GM18511 (cell line): ENCODE results near the gene RTN4RL1.
"Not testable (repeated sequence)": the region's sequence is repeated elsewhere in the genome, so short reads cannot be mapped to it uniquely, and the experiment has no call there.

ENCODE experiments used
- ATAC-seq: cut with Tn5 transposase; IDR thresholded peaks from one replicate; pipeline ENCODE4 v1.9.1; 2021; ENCODE audit warnings: mild to moderate bottlenecking, moderate library complexity; ENCODE audit not compliant: unreplicated experiment

The RTN4RL1 gene

DNA sequence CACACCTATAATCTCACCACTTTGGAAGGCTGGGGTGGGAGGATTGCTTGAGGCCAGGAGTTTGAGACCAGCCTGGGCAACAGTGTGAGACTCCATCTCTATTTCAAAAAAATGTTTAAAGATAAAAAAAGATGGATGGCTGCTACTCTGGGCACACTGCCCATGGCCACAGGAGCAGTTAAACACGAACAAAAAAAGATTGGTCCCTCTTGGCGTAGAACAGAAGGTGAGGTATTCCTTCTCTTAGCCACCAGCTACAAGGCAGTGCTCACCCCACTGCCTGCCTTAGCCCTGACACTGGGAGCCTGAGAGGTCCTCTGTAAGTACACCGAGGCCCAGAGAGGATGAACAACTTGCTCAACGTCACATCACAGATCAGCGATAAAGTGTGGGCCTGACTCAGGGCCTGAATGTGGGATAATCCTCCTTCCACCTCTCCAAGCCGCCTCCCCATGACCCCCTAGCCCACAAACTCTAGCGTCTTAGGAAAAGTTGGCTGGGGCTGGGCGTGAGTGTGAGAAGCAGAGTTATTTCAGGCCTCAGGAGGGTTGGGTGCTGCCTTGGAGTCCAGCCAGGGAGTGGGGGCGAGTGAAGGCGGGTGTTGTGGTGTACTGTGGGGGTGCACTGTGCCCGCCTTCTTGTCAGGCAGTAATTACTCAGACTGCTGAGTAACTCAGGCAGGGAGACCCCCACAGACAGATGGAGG, 2.5 kb upstream of the RTN4RL1 start:
- ATAC-seq = no peak

DNA sequence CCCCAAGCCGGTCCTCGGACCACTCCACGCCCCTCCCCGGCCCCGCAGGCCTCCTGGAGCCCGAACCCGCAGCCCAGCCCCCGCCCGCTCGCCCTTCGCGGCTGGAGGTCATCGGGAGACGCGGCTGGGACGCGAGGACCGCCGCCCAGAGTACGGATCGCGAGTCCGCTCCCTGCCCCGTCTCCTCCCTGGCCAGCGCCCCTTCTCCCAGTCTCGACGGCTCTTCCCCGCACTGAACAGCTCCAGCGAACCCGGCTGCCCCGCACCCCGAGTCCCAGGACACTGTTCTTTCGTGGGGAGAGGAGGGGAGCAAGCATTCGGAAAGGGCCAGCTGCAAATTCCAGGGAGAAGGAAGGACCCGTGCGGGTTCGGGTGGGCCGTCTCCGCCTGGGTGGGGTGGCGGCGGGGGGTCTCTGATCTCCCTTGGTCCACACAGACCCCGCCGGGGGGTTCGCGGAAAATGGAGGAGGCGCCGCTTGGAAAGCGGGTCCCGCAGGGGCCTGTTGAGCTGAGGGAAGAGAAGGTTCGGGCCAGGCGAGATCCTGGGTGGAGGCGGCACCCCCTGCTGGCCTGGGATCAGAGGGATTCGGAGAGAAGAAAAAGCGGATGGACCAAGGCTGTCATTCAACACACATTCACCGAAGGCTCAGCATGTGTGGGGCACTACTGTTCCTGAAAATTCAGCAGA, 632 bp upstream of the RTN4RL1 start:
- ATAC-seq = no peak

DNA sequence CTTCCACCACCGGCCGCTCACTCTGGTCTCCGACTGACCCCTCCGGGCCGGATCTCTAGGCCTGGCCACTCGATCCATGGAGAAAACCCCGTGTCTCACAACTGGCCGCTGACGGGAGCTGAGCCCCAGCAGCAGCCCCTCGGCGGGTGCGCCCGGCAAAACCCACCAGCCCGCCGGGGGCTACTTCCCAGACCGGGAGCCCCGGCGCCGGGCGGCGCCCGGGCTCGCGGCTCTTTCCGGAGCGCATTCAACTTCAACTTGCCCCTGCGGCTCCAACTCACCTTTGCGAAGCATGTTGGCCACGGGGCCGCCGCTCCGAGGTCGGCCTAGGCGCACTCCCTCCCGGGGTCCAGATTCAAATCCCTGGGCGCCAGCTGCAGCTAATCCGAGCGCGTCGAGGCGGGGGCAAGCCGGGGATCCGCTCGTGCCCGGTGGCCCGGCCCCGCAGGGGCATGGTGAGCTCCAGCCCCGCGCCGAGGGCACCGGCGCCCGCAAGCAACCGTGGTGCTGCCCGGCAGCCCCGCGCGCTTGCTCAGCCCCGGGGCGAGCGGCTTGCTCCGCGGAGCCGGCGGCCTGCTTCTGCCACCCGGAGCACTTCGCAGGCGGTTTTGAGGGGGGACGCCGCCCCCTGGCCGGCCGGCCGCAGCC, 438 bp downstream of the RTN4RL1 start:
- no peak for ATAC-seq

DNA sequence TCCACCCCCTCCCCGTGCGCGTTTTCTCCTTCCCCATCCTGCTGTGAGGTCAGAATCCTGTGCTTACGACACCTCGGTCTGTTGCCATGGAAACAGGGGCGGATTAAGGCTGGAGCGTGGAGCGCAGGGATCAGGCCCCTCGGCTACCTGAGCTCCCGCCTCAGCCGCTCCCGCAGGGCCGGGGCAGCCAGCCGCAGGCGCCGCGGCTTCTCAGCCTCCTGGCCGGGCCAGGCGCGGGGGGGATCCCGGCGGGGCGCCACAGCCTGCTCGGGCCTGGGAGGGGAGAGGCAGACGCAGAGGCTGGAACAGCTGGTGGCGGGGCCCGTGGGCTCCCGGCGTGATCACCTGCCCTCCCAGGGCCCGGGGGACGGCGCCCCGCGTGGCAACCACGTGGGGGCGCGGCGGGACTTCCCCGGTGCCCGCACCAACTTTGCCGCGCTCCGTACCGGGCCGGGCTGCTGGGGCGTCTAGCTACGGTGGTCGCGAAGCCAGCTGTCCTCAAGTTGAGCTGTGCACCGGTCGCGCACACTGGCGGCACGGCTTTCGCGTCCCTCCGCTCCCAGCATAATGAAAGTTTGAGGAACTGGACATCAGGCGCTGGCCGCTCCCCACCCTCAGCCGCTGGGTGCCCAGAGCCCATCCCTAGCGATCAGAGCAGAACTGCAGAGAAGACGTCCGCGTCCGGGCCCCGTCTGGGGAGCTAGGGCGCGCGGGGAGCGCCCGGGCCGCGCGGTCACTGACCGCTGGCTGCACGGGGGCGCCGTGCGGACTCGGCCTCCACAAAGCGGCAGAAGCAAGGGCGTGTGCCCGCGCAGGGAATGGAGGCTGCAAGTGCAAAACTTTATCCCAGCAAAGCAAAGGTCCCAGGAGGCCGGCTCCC, 1.2 kb downstream of the RTN4RL1 start:
- no peak for ATAC-seq

DNA sequence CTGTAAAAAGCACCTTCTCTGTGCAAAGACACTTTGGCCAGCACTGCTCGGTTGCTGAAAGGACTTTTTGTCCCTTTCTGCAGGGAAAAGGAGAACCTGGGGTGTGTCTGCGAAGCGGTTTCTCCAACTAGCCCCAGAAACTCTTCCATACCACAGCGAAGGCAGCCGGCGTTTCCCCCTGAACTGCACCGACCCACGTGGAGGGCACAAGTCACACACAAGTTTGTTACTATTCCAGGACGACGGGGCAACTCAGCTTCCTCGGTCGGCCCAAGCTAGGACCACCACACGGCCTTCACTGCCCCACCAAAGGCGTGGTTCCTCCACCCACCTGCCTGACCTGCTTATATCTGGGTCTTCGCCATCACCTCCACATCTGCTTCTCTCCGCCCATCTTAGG, 1.9 kb downstream of the RTN4RL1 start:
- ATAC-seq = no peak

DNA sequence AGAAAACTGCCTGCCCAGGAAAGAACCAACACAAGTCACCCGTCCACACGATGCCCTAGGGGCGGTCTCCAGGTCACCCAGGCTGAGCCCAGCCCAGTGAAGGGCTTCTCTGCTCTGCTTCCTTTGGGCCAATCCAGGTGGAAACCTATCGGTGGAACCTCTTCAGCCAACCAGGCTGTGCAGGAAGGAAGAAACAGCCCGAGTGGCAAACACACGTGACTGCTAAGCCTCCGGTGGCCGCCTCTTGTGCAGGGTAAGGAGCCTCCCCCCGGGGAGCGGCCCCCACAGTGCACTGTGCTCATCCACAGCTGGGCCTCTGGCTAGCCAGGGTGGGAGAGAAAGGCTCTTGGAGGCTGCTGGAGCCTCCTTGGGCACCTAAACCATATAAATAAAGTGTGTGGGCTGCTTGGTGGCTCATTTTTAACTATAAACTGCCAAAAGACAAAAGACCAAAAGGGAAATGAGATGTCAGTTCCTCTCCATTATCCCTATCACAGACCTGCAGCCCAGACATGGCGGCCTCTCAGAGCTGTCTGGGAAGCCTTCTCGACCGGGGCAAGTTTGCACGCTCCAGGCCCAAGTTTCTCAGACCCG, 2.4 kb downstream of the RTN4RL1 start:
- no peak for ATAC-seq

DNA sequence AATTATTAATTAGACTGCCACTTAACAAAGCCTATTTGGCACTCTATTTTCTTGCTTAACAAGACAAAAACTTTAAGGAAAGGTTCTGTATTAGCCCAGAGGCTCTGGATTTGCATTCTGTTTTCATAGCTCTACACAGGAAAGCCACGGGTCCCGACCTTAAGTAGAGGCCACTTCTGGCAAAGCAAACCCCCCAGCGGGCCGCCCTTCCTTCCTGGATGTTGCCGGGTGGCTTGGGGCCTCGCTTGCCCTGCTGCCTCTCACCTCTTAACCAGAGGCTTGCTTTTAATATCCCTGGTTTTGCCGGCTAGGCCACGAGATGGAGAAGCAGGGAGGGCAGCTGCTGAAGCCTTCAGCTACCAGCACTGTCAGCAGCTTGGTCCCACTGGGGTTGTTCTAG, 4.4 kb downstream of the RTN4RL1 start:
- no peak for ATAC-seq

DNA sequence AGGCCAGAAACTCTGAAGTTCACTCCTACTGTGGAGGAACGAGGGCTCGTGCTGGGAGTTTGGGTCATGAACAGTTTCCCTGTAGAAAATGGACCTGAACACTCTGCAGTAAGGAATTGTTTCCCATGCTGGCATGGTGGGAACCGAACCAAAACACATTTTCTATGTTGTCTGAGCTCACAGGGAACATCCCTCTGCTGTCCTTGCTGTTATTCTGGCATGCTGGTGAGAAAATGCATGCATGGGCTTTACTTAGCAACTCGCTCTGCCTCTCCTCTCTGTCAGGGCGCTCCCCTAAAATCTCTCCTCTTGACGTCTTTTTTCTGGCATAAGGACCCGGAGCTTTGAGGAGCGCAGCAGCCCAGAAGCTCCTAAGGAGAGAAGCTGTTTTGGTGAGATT, 5.4 kb downstream of the RTN4RL1 start:
- ATAC-seq = no peak

DNA sequence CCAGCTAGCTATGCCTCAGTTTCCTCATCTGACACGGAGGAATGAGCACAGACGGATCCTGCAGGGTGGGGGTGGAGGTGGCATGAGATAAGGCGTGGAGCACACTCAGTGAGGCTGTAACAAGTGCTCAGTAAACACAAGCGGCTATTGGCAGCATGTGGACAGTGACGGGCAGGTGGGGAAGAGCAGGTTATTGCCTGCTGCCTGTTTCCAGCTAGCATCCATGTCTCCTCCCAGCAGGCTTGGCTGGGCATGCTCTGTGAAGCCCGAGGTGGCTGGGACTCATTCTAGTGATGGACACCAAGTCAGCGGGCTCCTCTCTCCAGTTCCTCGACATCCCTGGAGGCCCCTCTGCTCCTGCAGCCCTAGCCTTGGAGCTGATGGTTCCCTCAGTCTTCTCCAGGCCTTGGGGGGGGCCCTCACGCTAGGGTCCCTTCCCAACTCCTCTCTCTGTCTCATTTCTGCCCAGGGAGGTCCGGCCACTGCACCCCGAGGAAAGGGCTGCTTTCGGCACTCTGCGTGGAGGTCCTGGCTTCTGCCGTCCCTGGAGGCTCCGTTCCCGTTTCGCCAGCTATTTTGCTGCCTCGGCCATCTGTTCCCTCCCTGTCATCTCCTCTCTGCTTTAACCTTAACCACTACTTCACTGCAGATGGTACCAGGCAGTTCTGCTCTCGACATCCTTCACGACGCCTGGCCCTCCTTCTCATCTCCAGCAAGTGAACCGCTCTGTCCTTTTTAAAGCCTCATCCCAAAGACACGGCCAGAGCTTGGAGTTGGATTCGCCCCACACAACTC, 6.2 kb downstream of the RTN4RL1 start:
- no peak for ATAC-seq

DNA sequence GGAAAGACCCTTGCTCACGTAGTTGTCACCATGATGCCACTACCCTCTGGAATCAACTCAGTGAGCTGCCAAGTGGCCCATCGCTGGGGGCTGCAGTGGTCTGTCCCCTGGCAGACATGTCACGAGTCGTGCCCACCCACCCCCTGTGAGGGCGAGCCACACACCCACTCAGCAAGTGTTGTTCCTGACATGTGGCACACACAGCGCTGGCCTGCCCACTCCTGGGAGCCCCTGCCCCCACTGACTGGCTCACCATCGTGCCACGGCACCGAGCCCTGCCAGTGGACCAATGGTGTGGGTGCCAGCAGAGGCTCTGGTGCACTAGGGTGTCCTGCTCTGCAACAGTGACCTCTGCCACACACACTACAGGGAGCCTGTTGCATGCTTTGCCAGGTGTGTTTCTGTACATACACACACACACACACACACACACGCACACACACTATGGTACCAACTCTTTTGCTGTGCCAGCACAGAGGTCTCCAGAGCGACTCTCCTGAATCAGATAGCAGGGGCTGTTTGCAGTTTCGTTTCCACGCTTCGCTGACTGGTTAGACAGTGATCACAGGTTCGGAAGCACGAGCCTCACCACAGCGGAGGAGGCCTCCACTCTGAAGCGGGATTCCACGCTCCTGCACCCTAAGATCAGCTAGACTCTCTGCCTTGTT, 7.7 kb downstream of the RTN4RL1 start:
- peak; percentile 61 for ATAC-seq

DNA sequence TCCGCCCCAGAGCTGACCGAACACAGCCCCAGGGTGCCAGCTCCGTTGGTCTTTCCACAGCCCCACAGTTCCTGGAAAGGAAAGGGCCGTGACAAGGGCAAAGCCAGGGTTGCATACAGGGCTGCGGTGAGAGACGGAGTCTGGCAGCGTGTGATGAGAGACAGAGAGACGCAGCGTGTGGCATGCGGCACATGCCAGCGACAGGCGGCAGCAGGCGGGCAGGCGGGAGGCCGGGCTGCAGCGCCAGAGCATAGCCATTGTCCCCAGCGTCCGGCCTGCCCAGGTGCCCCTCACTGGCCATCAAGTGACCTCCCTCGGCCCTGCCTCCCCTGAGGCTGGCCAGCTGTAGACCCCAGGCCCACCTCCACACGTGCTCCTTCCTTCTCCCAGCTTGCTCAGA, 8.6 kb downstream of the RTN4RL1 start:
- no peak for ATAC-seq

DNA sequence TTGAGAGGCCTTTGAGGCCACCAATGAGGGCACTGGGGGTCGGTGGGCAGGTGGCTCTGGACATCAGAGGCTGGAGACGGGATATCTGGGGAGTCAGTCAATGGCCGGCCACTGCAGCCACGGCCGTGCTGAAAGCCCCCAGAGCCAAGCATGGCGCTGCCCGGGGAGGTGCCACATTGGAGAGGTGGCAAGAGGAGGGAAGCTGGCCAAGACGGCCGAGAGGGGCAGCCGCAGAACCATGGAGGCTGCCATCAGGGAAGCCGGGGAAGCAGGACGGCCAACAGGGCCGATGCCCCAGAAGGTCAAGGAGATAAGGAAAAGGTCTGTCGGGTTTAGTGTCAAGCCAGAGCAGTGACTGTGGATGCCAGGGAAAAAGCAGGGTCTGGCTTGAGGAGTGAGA, 9.8 kb downstream of the RTN4RL1 start:
- ATAC-seq = no peak

DNA sequence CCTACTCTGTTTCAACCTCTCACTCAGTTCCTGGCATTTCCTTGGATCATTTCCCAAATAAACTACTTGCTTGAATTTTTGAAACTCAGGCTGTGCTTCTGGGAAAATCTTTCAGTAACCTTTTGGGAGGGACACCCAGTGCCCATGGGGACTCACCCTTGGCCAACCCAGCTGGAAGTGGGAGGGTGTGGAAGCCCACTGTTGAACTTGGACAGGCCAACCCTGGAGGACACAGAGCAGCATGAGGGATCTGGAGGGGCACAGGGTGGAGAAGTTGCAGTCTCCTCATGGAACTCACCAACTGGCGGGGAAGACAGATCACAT, 11.2 kb downstream of the RTN4RL1 start:
- ATAC-seq = no peak

DNA sequence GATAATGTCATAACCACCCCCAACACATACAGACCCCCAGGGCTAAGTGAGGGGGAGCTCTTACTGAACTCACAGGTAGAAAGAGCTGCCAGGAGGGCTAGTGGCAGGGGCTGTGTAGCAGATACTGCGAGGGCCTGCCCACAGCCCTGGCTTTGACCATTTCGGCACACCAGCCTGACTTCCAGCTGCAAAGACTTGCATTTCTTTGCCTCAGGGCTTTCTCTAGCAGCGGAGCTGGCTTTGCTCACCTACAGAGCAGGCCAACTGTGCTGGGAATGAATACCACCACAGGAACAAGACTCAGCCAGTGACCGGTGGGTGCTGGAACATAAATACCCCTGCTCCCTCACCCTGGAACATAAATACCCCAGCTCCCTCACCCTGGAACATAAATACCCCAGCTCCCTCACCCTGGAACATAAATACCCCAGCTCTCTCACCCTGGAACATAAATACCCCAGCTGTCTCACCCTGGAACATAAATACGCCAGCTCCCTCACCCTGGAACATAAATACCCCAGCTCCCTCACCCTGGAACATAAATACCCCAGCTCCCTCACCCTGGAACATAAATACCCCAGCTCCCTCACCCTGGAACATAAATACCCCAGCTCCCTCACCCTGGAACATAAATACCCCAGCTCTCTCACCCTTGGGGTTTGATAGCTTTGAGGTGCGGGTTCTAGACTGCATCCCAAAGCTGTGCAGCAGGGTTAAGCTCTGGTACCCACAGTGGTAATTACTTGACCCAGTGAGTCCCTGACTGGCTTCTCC, 11.7 kb downstream of the RTN4RL1 start:
- ATAC-seq = not testable (repeated sequence)

DNA sequence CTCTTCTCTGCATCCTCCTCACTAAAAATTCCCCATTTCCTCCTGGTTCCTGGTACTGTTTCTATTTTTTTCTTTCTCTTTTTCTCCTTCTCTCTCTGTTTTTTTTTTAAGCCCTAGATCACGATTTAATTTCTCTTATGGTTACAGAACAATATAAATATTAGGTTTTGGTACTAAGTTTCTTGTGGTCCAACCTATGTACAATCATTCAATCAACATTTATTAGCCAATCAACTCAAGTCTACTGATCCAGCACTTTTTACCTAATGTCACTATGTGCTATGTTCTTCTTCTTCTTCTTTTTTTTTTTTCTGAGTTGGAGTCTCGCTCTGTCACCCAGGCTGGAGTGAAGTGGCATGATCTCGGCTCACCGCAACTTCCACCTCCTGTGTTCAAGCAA, 12.6 kb downstream of the RTN4RL1 start:
- no peak for ATAC-seq

DNA sequence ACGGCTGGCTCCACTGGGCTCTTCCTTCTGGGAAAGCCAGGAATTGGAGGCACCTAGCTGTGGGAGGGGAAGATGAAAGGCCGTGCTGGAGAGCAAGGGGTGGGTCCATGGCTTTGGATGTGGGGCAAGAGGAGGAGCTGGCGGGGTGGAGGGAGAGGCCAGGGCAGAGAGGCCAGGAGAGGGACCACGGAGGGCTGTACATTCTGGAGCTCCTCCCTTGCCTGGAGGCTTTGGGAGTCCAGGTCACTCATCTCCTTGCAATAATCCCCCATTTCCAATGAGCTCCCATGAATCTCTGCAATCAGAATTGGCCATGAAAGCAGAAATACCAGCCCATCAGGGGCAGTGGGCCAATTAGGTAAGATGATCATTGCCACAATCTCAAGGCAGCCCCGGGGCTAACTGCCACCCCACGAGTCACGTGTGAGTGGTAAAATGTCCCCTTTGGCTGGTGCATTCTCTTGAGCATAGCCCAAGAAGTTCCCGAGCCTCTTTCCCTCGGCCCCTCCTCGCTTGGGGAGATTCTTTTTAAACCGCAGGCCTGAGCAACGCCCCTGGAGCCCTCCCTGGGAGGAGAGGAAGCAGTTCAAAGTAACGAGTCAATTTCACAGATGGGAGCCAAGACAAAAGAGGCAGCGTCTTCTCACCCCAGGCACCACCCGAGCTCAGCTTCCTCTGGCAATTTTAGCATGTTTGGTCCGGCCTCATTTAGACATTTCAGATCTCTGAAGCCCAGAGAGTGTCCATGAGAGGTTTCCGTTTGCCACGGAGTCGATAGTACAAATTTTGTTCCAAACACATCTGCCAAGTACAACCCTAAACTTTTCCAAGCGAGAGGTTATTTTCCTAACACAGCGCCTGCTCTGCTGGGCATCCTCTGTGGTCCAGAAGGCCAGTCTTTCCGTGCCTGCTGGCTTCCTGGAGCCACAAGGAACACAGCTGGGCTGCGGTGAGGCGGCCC, 13.4 kb downstream of the RTN4RL1 start:
- ATAC-seq = no peak

DNA sequence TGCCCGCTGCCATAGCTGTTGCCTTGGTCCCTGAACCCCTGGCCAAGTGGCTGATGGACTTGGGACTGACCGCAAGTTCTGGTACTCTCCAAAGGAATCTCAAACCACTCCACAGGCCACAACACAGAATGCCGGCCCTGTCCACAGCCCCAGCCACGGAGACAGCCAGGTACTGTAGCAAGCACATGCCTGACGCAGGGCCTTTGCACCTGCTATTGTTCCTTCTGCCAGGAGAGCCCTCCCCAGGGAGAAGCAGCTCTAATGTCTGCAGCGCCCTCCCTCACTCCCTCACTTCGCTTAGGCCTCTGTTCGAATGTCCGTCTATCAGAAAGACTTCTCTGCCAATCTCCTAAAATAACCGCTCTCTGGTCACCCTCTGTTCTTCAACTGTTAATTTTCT, 15.4 kb downstream of the RTN4RL1 start:
- ATAC-seq = no peak
